ENCODE measurements around the gene SYCP1. TPM values are rescaled to one million over a fixed set of nuclear protein-coding genes. Genes with fewer than 3 reads are reported as not detected.
"Not testable (repeated sequence)": the region's sequence is repeated elsewhere in the genome, so short reads cannot be mapped to it uniquely, and the experiment has no call there.

SYCP1 gene
- total and polyA plus RNA-seq, 5 donors, result not detected

DNA sequence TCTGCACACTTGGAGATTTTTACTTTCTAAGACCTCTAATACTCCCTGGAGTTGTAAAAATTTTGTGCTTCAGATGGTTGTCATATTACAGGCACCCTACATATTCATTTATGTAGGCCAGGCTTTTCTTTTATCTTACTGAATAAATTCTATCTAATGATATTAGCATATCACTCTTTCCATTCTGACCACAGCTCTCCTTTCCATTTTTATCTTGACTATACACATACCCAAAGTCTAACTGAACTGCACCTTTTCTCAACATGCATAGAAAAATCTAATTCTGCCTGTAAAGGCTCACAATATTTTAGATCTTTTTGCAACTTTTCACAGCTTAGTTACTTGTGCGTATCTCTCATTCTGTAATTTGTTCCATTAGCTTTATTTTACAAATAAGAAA is 122.2 kb downstream of the SYCP1 start:
- no peak for DNase-seq
- H3K4me1 ChIP-seq (ENCODE audit: control insufficient read depth, insufficient read depth, low read length), result no peaks in the 10 kb centered on the region
- no peak for ATAC-seq
- no peak overlapping the region for H3K4me3 ChIP-seq (ENCODE audit: low read length)
- H3K9me3 ChIP-seq (ENCODE audit: control insufficient read depth, low read length), result peaks cover 1% of the 10 kb centered on the region
- intact Hi-C loops (cut with DNase I), result loop anchor here in 2 of 4 donors (5.0 kb wide), 2 partner anchors 75 to 620 kb away; no protein-coding TSS in a partner anchor
- H3K27ac ChIP-seq (ENCODE audit: low read length), result no peak overlapping the region
- 89% methylated on average over 1 of the region's 1 CpG for WGBS
- no peaks in the 10 kb centered on the region for H3K27me3 ChIP-seq (ENCODE audit: control insufficient read depth, insufficient read depth)

DNA sequence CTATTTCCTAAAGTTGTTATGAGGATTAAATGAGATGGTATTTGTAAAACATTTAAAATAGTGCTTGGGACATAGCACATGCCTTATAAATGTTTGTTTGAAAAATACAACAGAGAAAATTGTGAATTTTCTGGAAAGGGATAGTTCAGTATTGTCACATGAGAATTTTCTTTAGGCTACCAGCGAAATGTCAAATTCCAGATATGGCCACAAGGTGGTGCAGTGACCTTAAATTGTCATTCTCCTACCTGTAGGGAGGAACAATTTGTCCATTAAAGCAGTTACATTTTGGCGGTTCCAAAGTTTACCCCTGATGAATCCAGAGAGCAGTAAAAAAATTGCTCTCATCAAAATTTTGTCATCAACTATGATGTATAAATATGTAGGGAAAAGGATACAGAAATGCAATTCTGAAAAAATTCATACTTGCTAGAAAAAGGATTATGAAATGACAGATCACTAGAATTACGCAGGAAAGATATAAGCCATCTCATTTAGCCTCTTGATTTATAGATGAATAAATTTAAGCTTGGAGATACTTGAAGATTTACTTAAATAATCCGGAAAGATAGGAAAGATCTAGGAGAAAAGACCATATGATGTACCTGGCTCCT is 124.7 kb downstream of the SYCP1 start:
- H3K4me1 ChIP-seq (ENCODE audit: control insufficient read depth, insufficient read depth, low read length), result no peaks in the 10 kb centered on the region
- no peaks in the 10 kb centered on the region for H3K27me3 ChIP-seq (ENCODE audit: control insufficient read depth, insufficient read depth)
- ATAC-seq (no peak), DNase-seq (peak; percentile 36 to 67 (median 39))
- intact Hi-C loops (cut with DNase I), result loop anchor here (2.0 to 5.0 kb wide), 3 partner anchors 73 to 618 kb away; no protein-coding TSS in a partner anchor
- peaks cover 1% of the 10 kb centered on the region for H3K9me3 ChIP-seq (ENCODE audit: control insufficient read depth, low read length)
- 33% methylated on average over 4 of the region's 4 CpGs for WGBS
- H3K4me3 ChIP-seq (ENCODE audit: low read length), result no peak overlapping the region
- H3K27ac ChIP-seq (ENCODE audit: low read length), result no peak overlapping the region

DNA sequence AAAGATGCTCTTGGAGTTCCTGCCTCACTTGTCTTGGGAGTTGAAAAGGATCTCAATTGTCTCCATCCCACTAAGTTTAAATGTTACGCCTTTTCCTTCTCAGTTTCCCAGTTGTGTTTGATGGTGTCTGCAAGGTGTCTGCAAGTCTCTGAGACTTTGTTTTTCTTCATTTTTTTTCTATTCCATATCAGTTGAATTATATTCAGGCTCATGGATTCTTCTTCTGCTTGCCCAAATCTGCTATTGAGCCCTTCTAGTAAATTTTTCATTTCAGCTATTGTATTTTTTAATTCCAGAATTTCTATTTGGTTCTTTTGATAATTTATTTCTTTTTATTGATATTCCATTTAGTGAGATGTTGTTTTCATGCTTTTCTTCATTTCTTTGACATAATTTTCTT is 127.6 kb downstream of the SYCP1 start:
- H3K27ac ChIP-seq (ENCODE audit: low read length), result no peak overlapping the region
- H3K27me3 ChIP-seq (ENCODE audit: control insufficient read depth, insufficient read depth), result no peaks in the 10 kb centered on the region
- H3K4me3 ChIP-seq (ENCODE audit: low read length), result no peak overlapping the region
- H3K9me3 ChIP-seq (ENCODE audit: control insufficient read depth, low read length), result peaks cover 1% of the 10 kb centered on the region
- DNase-seq (no peak), ATAC-seq (no peak)
- 0% methylated on average over 1 of the region's 1 CpG for WGBS
- no peaks in the 10 kb centered on the region for H3K4me1 ChIP-seq (ENCODE audit: control insufficient read depth, insufficient read depth, low read length)
- intact Hi-C loops (cut with DNase I), result loop anchor here in 1 of 4 donors (5.0 kb wide), 1 partner anchor 615 kb away; no protein-coding TSS in a partner anchor

DNA sequence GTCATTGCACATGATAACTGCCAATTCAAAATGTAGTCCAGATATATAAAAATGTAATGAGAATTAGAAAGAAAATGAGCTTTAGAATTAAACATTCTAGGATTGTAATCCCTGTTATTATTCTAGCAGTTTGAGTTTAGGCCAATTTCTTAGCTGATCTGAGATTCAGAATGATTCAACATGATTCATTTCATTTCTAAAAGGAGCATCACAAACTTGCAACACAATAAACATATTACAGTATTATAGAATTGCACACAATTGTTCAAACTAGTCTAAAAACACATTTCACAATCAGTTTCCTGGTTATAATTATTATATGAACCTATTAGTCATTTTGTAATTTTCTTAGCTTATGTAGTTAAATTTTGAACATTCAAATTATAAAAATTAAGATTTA is 131.6 kb downstream of the SYCP1 start:
- Histone ChIP-seq H3K9me3 (ENCODE audit: control insufficient read depth, low read length) (peaks cover 1% of the 10 kb centered on the region), H3K4me3 (ENCODE audit: low read length) (no peak overlapping the region), H3K27me3 (ENCODE audit: control insufficient read depth, insufficient read depth) (no peaks in the 10 kb centered on the region), H3K4me1 (ENCODE audit: control insufficient read depth, insufficient read depth, low read length) (no peaks in the 10 kb centered on the region), H3K27ac (ENCODE audit: low read length) (no peak overlapping the region)
- intact Hi-C loops (cut with DNase I), result no loop called here
- DNase-seq, result no peak
- no peak for ATAC-seq

DNA sequence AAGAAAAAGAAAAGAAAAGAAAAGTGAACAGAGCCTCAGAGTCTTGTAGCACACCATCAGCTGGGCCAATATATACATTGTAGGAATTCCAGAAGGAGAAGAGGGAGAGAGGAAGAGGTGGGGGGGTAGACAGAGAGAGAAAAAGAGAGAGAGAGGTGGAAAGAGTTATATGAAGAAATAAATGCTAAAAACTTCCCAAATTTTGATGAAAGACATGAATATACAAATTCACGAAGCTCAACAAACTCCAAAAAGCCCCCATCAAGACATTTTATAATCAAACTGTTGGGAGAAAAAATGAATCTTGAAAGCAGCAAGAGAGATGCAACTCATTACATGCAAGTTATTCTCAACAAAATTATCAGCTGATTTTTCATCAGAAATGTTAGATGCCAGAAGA is 133.4 kb downstream of the SYCP1 start:
- ATAC-seq (no peak), DNase-seq (no peak)
- no peaks in the 10 kb centered on the region for H3K27me3 ChIP-seq (ENCODE audit: control insufficient read depth, insufficient read depth)
- WGBS, result 76% methylated on average over 1 of the region's 1 CpG
- no peaks in the 10 kb centered on the region for H3K9me3 ChIP-seq (ENCODE audit: control insufficient read depth, low read length)
- H3K27ac ChIP-seq (ENCODE audit: low read length), result no peak overlapping the region
- no peaks in the 10 kb centered on the region for H3K4me1 ChIP-seq (ENCODE audit: control insufficient read depth, insufficient read depth, low read length)
- intact Hi-C loops (cut with DNase I), result no loop called here
- no peak overlapping the region for H3K4me3 ChIP-seq (ENCODE audit: low read length)

DNA sequence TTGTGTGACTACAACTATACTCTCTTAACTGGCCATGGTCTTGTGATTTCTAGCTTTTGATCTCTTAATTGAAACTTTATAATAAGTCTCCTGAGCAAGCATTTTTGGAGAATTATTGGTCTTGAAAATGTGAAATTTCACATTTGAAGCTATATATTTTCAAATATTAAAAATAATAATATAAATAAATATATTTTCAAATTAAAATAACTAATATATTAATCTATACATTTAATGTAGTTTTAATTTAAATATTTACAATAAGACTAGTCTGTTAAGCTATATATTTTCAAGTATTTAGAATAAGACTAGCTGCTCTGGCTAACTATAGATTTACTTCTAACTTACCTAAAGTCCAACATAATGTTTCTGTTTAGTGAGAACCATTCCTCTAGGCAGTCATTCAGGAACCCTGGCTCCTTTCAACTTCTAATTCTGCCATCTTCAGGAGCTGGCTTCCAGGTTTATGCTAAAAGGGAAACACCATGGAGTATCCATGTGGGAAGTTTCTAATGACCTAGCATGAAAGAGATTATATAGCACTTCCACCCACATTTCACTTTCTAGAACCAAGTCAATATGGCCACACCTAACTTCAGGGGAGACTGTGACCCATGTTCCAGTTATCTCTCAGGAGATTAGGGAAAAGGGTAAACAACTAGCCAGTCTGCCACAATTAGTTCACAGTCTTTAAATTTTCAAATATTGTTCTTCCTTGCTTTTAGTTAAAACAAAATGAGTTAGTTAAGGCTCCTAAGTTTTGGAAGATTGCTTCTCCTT is 143.0 kb downstream of the SYCP1 start:
- no peak overlapping the region for H3K4me3 ChIP-seq (ENCODE audit: low read length)
- H3K9me3 ChIP-seq (ENCODE audit: control insufficient read depth, low read length), result no peaks in the 10 kb centered on the region
- no peak for DNase-seq
- intact Hi-C loops (cut with DNase I), result no loop called here
- ATAC-seq, result no peak
- H3K27me3 ChIP-seq (ENCODE audit: control insufficient read depth, insufficient read depth), result no peaks in the 10 kb centered on the region
- H3K27ac ChIP-seq (ENCODE audit: low read length), result no peak overlapping the region
- no peaks in the 10 kb centered on the region for H3K4me1 ChIP-seq (ENCODE audit: control insufficient read depth, insufficient read depth, low read length)

DNA sequence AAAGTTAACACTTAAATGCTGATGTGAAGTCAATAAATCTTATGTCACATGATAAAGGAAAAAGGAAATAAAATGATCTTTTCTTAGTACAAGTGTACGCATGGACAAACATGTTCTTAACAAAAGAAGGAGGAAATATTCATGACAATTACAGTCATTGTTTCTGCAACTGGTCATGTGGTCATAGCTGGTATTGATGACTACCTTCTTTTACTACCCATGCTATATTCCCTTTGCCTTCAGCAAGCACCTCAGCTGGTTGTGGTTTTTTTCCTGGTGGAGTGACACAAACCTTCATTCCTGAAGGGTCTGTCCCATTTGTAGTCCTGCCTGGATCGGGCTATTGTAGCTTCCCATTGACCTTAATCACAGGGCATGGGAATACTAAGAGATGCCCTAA is 151.5 kb downstream of the SYCP1 start:
- DNase-seq, result no peak
- Histone ChIP-seq H3K27ac (ENCODE audit: low read length) (no peak overlapping the region), H3K4me3 (ENCODE audit: low read length) (no peak overlapping the region), H3K27me3 (ENCODE audit: control insufficient read depth, insufficient read depth) (no peaks in the 10 kb centered on the region), H3K9me3 (ENCODE audit: control insufficient read depth, low read length) (no peaks in the 10 kb centered on the region), H3K4me1 (ENCODE audit: control insufficient read depth, insufficient read depth, low read length) (no peaks in the 10 kb centered on the region)
- 82% methylated on average over 2 of the region's 2 CpGs for WGBS
- no peak for ATAC-seq
- intact Hi-C loops (cut with DNase I), result no loop called here

DNA sequence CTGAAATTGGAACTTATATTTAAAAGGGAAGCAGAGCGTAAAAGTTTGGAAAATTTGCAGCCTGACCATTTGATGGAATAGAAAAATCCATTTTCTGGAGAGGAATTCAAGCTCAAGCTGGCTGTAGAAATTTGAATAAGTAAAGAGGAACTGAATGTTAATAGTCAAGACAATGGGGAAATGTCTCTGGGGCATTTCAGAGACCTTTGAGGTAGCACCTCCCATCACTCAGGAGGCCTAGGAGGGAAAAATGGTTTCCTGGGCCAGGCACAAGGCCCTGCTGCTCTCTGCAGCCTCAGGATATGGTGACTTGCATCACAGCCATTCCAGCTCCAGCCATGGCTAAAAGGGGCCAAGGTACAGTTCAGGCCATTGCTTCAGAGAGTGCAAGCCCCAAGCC is 157.3 kb downstream of the SYCP1 start:
- Histone ChIP-seq H3K27me3 (ENCODE audit: control insufficient read depth, insufficient read depth) (no peaks in the 10 kb centered on the region), H3K4me3 (ENCODE audit: low read length) (no peak overlapping the region), H3K27ac (ENCODE audit: low read length) (no peak overlapping the region), H3K4me1 (ENCODE audit: control insufficient read depth, insufficient read depth, low read length) (no peaks in the 10 kb centered on the region), H3K9me3 (ENCODE audit: control insufficient read depth, low read length) (no peaks in the 10 kb centered on the region)
- intact Hi-C loops (cut with DNase I), result no loop called here
- no peak for DNase-seq
- no peak for ATAC-seq
- 87% methylated on average over 1 of the region's 1 CpG for WGBS

DNA sequence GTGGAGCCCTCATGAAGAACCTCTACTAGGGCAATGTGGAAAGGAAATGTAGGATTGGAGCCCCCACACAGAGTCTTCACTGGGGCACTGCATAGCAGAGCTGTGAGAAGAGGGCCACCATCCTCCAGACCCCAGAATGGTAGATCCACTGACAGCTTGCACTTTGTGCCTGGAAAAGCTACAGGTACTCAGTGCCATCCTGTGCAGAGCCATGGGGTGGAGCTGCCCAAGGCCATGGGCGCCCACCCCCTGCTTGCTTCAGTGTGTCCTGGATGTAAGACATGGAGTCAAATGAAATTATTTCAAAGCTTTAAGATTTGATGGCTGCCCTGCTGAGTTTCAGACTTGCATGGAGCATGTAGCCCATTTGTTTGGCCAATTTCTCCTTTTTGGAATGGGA is 157.8 kb downstream of the SYCP1 start:
- DNase-seq (no peak), ATAC-seq (no peak)
- Histone ChIP-seq H3K4me1 (ENCODE audit: control insufficient read depth, insufficient read depth, low read length) (no peaks in the 10 kb centered on the region), H3K27ac (ENCODE audit: low read length) (no peak overlapping the region), H3K9me3 (ENCODE audit: control insufficient read depth, low read length) (no peaks in the 10 kb centered on the region), H3K4me3 (ENCODE audit: low read length) (no peak overlapping the region), H3K27me3 (ENCODE audit: control insufficient read depth, insufficient read depth) (no peaks in the 10 kb centered on the region)
- intact Hi-C loops (cut with DNase I), result no loop called here
- 70% methylated on average over 1 of the region's 1 CpG for WGBS

DNA sequence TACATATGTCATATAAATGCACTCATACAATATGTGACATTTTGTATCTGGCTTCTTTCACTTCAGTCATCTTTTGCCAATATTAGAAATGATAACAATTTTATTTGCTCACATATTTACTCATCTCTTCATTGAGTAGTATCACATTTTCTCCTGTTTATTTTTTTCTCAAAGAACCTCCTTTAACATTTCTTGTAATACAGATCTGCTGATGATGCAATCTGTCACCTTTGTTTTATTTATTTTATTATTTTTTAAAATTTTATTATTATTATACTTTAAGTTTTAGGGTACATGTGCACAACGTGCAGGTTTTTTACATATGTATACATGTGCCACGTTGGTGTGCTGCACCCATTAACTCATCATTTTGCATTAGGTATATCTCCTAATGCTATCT is 159.1 kb downstream of the SYCP1 start:
- 83% methylated on average over 2 of the region's 2 CpGs for WGBS

DNA sequence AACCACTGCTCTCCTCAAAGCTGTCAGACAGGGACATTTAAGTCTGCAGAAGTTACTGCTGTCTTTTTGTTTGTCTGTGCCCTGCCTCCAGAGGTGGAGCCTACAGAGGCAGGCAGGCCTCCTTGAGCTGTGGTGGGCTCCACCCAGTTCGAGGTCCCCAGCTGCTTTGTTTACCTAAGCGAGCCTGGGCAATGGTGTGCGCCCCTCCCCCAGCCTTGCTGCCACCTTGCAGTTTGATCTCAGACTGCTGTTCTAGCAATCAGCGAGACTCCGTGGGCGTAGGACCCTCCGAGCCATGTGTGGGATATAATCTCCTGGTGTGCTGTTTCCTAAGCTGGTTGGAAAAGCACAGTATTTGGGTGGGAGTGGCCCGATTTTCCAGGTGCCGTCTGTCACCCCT is 164.9 kb downstream of the SYCP1 start:
- intact Hi-C loops (cut with DNase I); DNase-seq; H3K4me1 ChIP-seq (ENCODE audit: control insufficient read depth, insufficient read depth, low read length); H3K27me3 ChIP-seq (ENCODE audit: control insufficient read depth, insufficient read depth); H3K9me3 ChIP-seq (ENCODE audit: control insufficient read depth, low read length); H3K27ac ChIP-seq (ENCODE audit: low read length); ATAC-seq; H3K4me3 ChIP-seq (ENCODE audit: low read length): not testable (repeated sequence)
- 89% methylated on average over 9 of the region's 9 CpGs for WGBS

More for the DNA sequence above, 159.1 kb downstream of the SYCP1 start:
- Histone ChIP-seq H3K9me3 (ENCODE audit: control insufficient read depth, low read length) (no peaks in the 10 kb centered on the region), H3K4me1 (ENCODE audit: control insufficient read depth, insufficient read depth, low read length) (no peaks in the 10 kb centered on the region), H3K27ac (ENCODE audit: low read length) (no peak overlapping the region), H3K4me3 (ENCODE audit: low read length) (no peak overlapping the region), H3K27me3 (ENCODE audit: control insufficient read depth, insufficient read depth) (no peaks in the 10 kb centered on the region)
- ATAC-seq (no peak), DNase-seq (no peak)
- intact Hi-C loops (cut with DNase I), result no loop called here

Data from right cardiac atrium (tissue), 5 donors.